K562 (cell line): ENCODE results near the gene CHAF1A. TPM values are rescaled to one million over a fixed set of nuclear protein-coding genes. Genes with fewer than 3 reads are reported as not detected.

Experiments
- ATAC-seq: fragments of 200-7000 bp; cut with Tn5 transposase; 3 replicates; pipeline ENCODE4 v1.9.1; 2020; ENCODE audit warnings: moderate library complexity
- BruUV-seq: library from RNA; stranded (reverse); fragments of 400-500 nt; replicated peaks from 2 replicates; lab custom pipeline; 2021; lab: Mats Ljungman, UMichigan
- CTCF ChIA-PET: fragments of 300-600 bp; formaldehyde crosslinking; extraction: SDS; loops from one replicate; lab custom pipeline; 2021; ENCODE audit warnings: low intra/inter-chr PET ratio; lab: Yijun Ruan, JAX
- POLR2A ChIA-PET: fragments of 300-600, 350-650 bp; sonication (Branson Sonifier 250); formaldehyde crosslinking; extraction: SDS; loops from one replicate; lab custom pipeline; 2021; ENCODE audit warnings: antibody characterized with exemption, inconsistent platforms; lab: Yijun Ruan, JAX
- DNase-seq, 4 experiments: peaks; one replicate each; pipeline versions ENCODE4 v3.0.0 to v3.0.0-alpha.2; 2011 to 2018; ENCODE audit warnings: low spot score in 3 of 4, mixed read lengths in 3 of 4; ENCODE audit errors: extremely low read depth in 1 of 4
- FAIRE-seq: peaks from 2 replicates; lab custom pipeline; 2011; peaks lifted over from hg19 to GRCh38; lab: Jason Lieb, UNC
- H2AFZ ChIP-seq: 2 replicates; pipeline ENCODE4 v1.6.0; 2011; ENCODE audit warnings: low read depth, low read length, control low read depth, inconsistent platforms
- H3K27ac ChIP-seq: fragments of 200-600 bp; 3 replicates; pipeline ENCODE4 v1.8.0; 2011; ENCODE audit warnings: low read depth, mild to moderate bottlenecking, control low read depth, inconsistent platforms, low read length, moderate library complexity, mixed read lengths; ENCODE audit errors: extremely low read depth
- H3K27me3 ChIP-seq, 2 experiments: fragments of 300-600 bp in 1 of 2; 2 replicates in 1 of 2; 3 replicates in 1 of 2; pipeline versions ENCODE4 v1.6.0 to v1.8.0; 2011; ENCODE audit warnings: inconsistent platforms in 2 of 2, low read length in 2 of 2, mild to moderate bottlenecking in 1 of 2, mixed read lengths in 1 of 2, moderate library complexity in 1 of 2; ENCODE audit not compliant: control insufficient read depth in 2 of 2, insufficient read depth in 2 of 2
- H3K36me3 ChIP-seq: fragments of 300-600 bp; 3 replicates; pipeline ENCODE4 v1.8.0; 2011; ENCODE audit warnings: mild to moderate bottlenecking, low read length, inconsistent platforms; ENCODE audit not compliant: control insufficient read depth, insufficient read depth
- H3K4me1 ChIP-seq, 2 experiments: fragments of 200-600 bp in 1 of 2; replicated peaks in 1 of 2; 2 replicates in 1 of 2; 3 replicates in 1 of 2; pipeline versions ENCODE4 v1.5.1 to v1.8.0; 2011; ENCODE audit warnings: inconsistent platforms in 2 of 2, low read length in 2 of 2, mild to moderate bottlenecking in 1 of 2, mixed read lengths in 1 of 2, moderate library complexity in 1 of 2; ENCODE audit not compliant: control insufficient read depth in 2 of 2, insufficient read depth in 2 of 2
- H3K4me2 ChIP-seq: 2 replicates; pipeline ENCODE4 v1.6.1; 2011; ENCODE audit warnings: low read length, control low read depth, inconsistent platforms, mixed read lengths; ENCODE audit not compliant: insufficient read depth
- H3K4me3 ChIP-seq: fragments of 200-600 bp; sonication (generic), shearing (Covaris generic); 2 replicates; pipeline ENCODE4 v1.5.1; 2016; ENCODE audit warnings: control low read depth, inconsistent platforms
- H3K79me2 ChIP-seq: fragments of 200-600 bp; 3 replicates; pipeline ENCODE4 v1.8.0; 2011; ENCODE audit warnings: low read length, inconsistent platforms; ENCODE audit not compliant: control insufficient read depth, insufficient read depth
- H3K9ac ChIP-seq, 2 experiments: 2 replicates each; pipeline versions ENCODE4 v1.6.0 to v1.6.1; 2011; ENCODE audit warnings: low read depth in 2 of 2, low read length in 2 of 2, control low read depth in 1 of 2, inconsistent platforms in 1 of 2, mild to moderate bottlenecking in 1 of 2, mixed read lengths in 1 of 2; ENCODE audit not compliant: insufficient read depth in 1 of 2
- H3K9me1 ChIP-seq: one replicate; pipeline ENCODE4 v1.6.0; 2011; ENCODE audit warnings: inconsistent platforms, mild to moderate bottlenecking, low read length, moderate library complexity; ENCODE audit not compliant: control insufficient read depth, insufficient read depth
- H3K9me3 ChIP-seq: replicated peaks from 2 replicates; pipeline ENCODE4 v1.5.1; 2011; ENCODE audit warnings: low read depth, low read length, inconsistent platforms; ENCODE audit not compliant: control insufficient read depth, insufficient read depth
- H4K20me1 ChIP-seq: replicated peaks from 2 replicates; pipeline ENCODE4 v1.6.1; 2011; ENCODE audit warnings: low read length, inconsistent platforms, mixed read lengths; ENCODE audit not compliant: control insufficient read depth, insufficient read depth
- CBFA2T3 ChIP-seq: fragments of 450-650 bp; IDR thresholded peaks from 2 replicates; pipeline ENCODE4 v1.6.1; 2017
- CREM ChIP-seq: IDR thresholded peaks from 2 replicates; pipeline ENCODE4 v1.6.1; 2014; ENCODE audit warnings: antibody characterized with exemption, low read depth
- CSDE1 ChIP-seq, 2 experiments: fragments of 450-650 bp; IDR thresholded peaks; 2 replicates each; pipeline ENCODE4 v1.6.1; 2016; ENCODE audit warnings: mild to moderate bottlenecking in 1 of 2
- HNRNPH1 ChIP-seq: fragments of 200-400 bp; formaldehyde crosslinking; optimal IDR thresholded peaks from 2 replicates; pipeline ENCODE3; 2017; ENCODE audit warnings: low read depth, mild to moderate bottlenecking, low read length, moderate library complexity
- MYNN ChIP-seq, 2 experiments: sonication (generic); formaldehyde crosslinking in 1 of 2; IDR thresholded peaks; 2 replicates each; pipeline versions ENCODE4 v1.5.0 to v1.6.1; 2016 to 2020; ENCODE audit warnings: antibody characterized with exemption in 1 of 2, missing genetic modification reagents in 1 of 2
- NKRF ChIP-seq: fragments of 450-650 bp; IDR thresholded peaks from 2 replicates; pipeline ENCODE4 v1.6.1; 2016; ENCODE audit warnings: borderline replicate concordance
- POLR2B ChIP-seq: fragments of 450-650 bp; IDR thresholded peaks from 2 replicates; pipeline ENCODE4 v1.6.1; 2018; ENCODE audit warnings: low read depth; ENCODE audit not compliant: partially characterized antibody
- POLR2G ChIP-seq: fragments of 200-400 bp; formaldehyde crosslinking; IDR thresholded peaks from 2 replicates; pipeline ENCODE4 v1.6.1; 2017; ENCODE audit warnings: low read depth, mild to moderate bottlenecking, antibody characterized with exemption, low read length, moderate library complexity
- RBFOX2 ChIP-seq: fragments of 200-400 bp; formaldehyde crosslinking; IDR thresholded peaks from 2 replicates; pipeline ENCODE4 v1.6.1; 2017; ENCODE audit warnings: low read depth, mild to moderate bottlenecking, low read length, moderate library complexity
- SIN3A ChIP-seq, 2 experiments: fragments of 150-350 bp in 1 of 2; IDR thresholded peaks; 2 replicates each; pipeline ENCODE4 v1.6.1; 2011 to 2016; ENCODE audit warnings: borderline replicate concordance in 2 of 2, low read depth in 2 of 2, low read length in 2 of 2, mild to moderate bottlenecking in 2 of 2, moderate library complexity in 2 of 2; ENCODE audit not compliant: control insufficient read depth in 1 of 2
- SRSF3 ChIP-seq: fragments of 200-400 bp; formaldehyde crosslinking; IDR thresholded peaks from 2 replicates; pipeline ENCODE4 v1.6.1; 2016; ENCODE audit warnings: mild to moderate bottlenecking, low read length, moderate library complexity; ENCODE audit not compliant: insufficient read depth
- SUPT5H ChIP-seq: fragments of 450-650 bp; IDR thresholded peaks from 2 replicates; pipeline ENCODE4 v1.6.1; 2016
- TCF3 ChIP-seq: sonication (generic); formaldehyde crosslinking; IDR thresholded peaks from 2 replicates; pipeline ENCODE4 v1.4.0; 2020; ENCODE audit warnings: mild to moderate bottlenecking, missing genetic modification reagents
- TOE1 ChIP-seq, 2 experiments: fragments of 450-650 bp in 1 of 2; sonication (generic) in 1 of 2; formaldehyde crosslinking in 1 of 2; IDR thresholded peaks; 2 replicates each; pipeline versions ENCODE4 v1.7.1 to v1.8.0; 2016 to 2022; ENCODE audit warnings: borderline replicate concordance in 2 of 2, mild to moderate bottlenecking in 2 of 2, antibody characterized with exemption in 1 of 2, inconsistent platforms in 1 of 2, low read depth in 1 of 2, missing genetic modification reagents in 1 of 2, moderate library complexity in 1 of 2
- ZFX ChIP-seq: sonication (generic); formaldehyde crosslinking; IDR thresholded peaks from 2 replicates; pipeline ENCODE4 v1.8.0; 2022; ENCODE audit warnings: mild to moderate bottlenecking, missing genetic modification reagents, moderate library complexity
- WGBS: fragments of 100-300 bp; shearing (Covaris generic); methylation state at CpG from one replicate; pipeline ENCODE4 v1.1.6; 2016; ENCODE audit warnings: low coverage, mixed read lengths; ENCODE audit not compliant: insufficient coverage; ENCODE audit errors: missing lambda C conversion rate; 5-methylcytosine and 5-hydroxymethylcytosine counted together
- in situ Hi-C: fragments of 300-500 bp; cut with MboI; formaldehyde crosslinking; loops from 4 replicates; pipeline ENCODE4 v1.15.0; 2018; ENCODE audit warnings: inconsistent platforms, mixed read lengths
- intact Hi-C: fragments of 100-400 bp; cut with micrococcal nuclease; formaldehyde crosslinking; loops from 2 replicates; pipeline ENCODE4 v1.14.2; 2022
- polyA plus RNA-seq, 8 experiments: library from polyadenylated mRNA; depleted of rRNA in 4 of 8; stranded (reverse) in 5 of 8; unstranded in 3 of 8; fragments of >200 nt; fragmentation: Nextera tagmentation in 2 of 8; fragmentation: Illumina TruSeq in 1 of 8; extraction: Ambion mirVana in 2 of 8; extraction: Trizol in 1 of 8; gene quantifications; 2 replicates each; pipeline versions ENCODE4 v1.2.1 to v1.2.3, GENCODE V29; 2011 to 2014; ENCODE audit warnings: inconsistent platforms in 1 of 8, missing spikeins in 1 of 8
- total RNA-seq, 7 experiments: library from RNA; depleted of rRNA in 6 of 7; stranded (reverse); fragments of >200 nt in 6 of 7; fragmentation: Illumina TruSeq in 2 of 7; extraction: Trizol in 2 of 7; gene quantifications; 2 replicates each; pipeline versions ENCODE4 v1.2.1 to v1.2.3, GENCODE V29; 2011 to 2021; ENCODE audit warnings: low replicate concordance in 1 of 7

The CHAF1A gene
- total and polyA plus RNA-seq, 9 of the 15 experiments (the other 6 are each of a cell fraction or from before 2014, with no cell fraction given): 1.6 to 86.9 (median 45.2) TPM

- H3K4me3 ChIP-seq: no peak overlapping the region
- DNase-seq (peak in 1 of 4 experiments; percentile 5), FAIRE-seq (no peak), ATAC-seq (peak; percentile 2; the same call in 1 of the 3 replicates)
- POLR2A ChIA-PET: interaction anchor here (0.5 to 7.4 kb wide), 13 partner anchors 8 to 754 kb away, joined by 3 to 60 read pairs (median 3); partner anchors contain the start of genes CHAF1A, HDGFL2 and SHD
- H4K20me1 ChIP-seq: no peaks in the 10 kb centered on the region; the same call in 1 of the 2 replicates
- H3K9me3 ChIP-seq: no peaks in the 10 kb centered on the region
- in situ Hi-C loops (no loop called here), intact Hi-C loops (no loop called here)
- peak overlapping the region in 1 of 2 experiments; percentile 48; a peak in 1 of 4 replicates for H3K9ac ChIP-seq
- 92% methylated on average over 16 of the region's 20 CpGs for WGBS
- peaks cover 0 to 65% of the 10 kb centered on the region in 2 experiments; a peak in 3 of 5 replicates for H3K4me1 ChIP-seq
- H3K79me2 ChIP-seq: no peaks in the 10 kb centered on the region
- CTCF ChIA-PET: no interaction called here
- H3K36me3 ChIP-seq: peaks cover 90% of the 10 kb centered on the region; the same call in 2 of the 3 replicates
- H3K27ac ChIP-seq: no peak overlapping the region
- no TSS peak for BruUV-seq
- H3K27me3 ChIP-seq: no peaks in the 10 kb centered on the region
- H3K4me2 ChIP-seq: no peak overlapping the region
- no peak overlapping the region for H2AFZ ChIP-seq
- no peaks in the 10 kb centered on the region for H3K9me1 ChIP-seq
- TF ChIP-seq SIN3A (IDR thresholded peaks at IDR 0.05; ENCODE audit: borderline replicate concordance in 2 of 2, control insufficient read depth in 1 of 2, low read depth in 2 of 2, low read length in 2 of 2) (no peak), SUPT5H (peak; percentile 62; the same call in 1 of the 2 replicates), NKRF (no peak), HNRNPH1 (no peak), TCF3 (no peak), RBFOX2 (peak; percentile 33; the same call in 1 of the 2 replicates), POLR2G (peak; percentile 76), SRSF3 (no peak), TOE1 (IDR thresholded peaks at IDR 0.05; ENCODE audit: borderline replicate concordance) (no peak), TOE1 (CRISPR knock-in tag; IDR thresholded peaks at IDR 0.05; ENCODE audit: borderline replicate concordance, low read depth) (no peak), POLR2B (peak; percentile 6), ZFX (no peak), CREM (no peak), CBFA2T3 (no peak), CSDE1 (IDR thresholded peaks at IDR 0.05) (no peak), MYNN (IDR thresholded peaks at IDR 0.05) (peak; percentile 10; the same call in 1 of the 2 replicates), MYNN (CRISPR knock-in tag; IDR thresholded peaks at IDR 0.05) (no peak)
Observed at GRCh38 chr19:4443966-4444764, 41.7 kb downstream of the CHAF1A start.
